ENCODE measurements around the gene CCDC12.

DNA sequence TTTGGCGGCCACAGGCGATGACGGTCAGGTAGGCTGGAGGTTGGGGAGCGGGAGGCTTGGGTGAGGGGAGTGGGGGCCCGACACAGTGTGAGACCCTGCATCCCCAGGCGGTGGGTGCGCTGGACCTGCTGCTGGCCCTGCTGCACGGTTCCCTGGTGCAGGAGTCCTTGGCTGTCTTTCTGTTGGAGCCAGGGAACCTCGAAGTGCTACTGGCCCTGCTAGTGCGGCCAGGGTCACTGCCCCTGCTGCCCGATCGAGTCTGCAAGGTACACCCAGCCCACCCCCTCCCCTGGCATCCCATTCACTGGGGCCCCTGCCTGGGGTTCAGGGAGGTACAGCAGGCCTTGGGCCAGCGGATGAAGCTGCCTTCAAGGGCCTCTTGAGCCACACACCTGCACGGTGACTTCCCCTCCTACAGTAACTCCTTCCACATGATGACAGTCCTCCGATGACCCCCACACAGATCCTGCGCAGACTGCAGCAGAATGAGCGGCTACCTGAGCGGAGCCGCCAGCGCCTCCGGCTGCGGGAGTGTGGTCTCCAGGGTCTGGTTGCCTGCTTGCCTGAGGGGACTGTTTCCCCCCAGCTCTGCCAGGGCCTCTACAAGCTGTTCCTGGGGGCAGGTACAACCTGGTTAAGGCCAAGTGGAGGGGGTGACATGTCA is 22.4 kb upstream of the CCDC12 start:
- TF ChIP-seq, protein P1, sequence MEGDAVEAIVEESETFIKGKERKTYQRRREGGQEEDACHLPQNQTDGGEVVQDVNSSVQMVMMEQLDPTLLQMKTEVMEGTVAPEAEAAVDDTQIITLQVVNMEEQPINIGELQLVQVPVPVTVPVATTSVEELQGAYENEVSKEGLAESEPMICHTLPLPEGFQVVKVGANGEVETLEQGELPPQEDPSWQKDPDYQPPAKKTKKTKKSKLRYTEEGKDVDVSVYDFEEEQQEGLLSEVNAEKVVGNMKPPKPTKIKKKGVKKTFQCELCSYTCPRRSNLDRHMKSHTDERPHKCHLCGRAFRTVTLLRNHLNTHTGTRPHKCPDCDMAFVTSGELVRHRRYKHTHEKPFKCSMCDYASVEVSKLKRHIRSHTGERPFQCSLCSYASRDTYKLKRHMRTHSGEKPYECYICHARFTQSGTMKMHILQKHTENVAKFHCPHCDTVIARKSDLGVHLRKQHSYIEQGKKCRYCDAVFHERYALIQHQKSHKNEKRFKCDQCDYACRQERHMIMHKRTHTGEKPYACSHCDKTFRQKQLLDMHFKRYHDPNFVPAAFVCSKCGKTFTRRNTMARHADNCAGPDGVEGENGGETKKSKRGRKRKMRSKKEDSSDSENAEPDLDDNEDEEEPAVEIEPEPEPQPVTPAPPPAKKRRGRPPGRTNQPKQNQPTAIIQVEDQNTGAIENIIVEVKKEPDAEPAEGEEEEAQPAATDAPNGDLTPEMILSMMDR (IDR thresholded peaks at IDR 0.05; ENCODE audit: borderline replicate concordance, extremely low read depth, low read length, poor library complexity, severe bottlenecking) = no peak
- no peak for TF ChIP-seq EZH2 (IDR thresholded peaks at IDR 0.05; ENCODE audit: borderline replicate concordance, low read depth, low read length, severe bottlenecking)

Data from DND-41 (cell line).